Fibroblast of the aortic adventitia (primary cell): ENCODE results near the gene BRPF3. TPM values are rescaled to one million over a fixed set of nuclear protein-coding genes. Genes with fewer than 3 reads are reported as not detected.

ENCODE experiments used
- DNase-seq: peaks from one replicate; pipeline ENCODE4 v3.0.0-alpha.2; 2010; ENCODE audit warnings: low read depth
- H3K4me3 ChIP-seq: 2 replicates; pipeline ENCODE4 v1.5.1; 2011; ENCODE audit warnings: low read depth, mild to moderate bottlenecking, control low read depth, low read length, moderate library complexity
- total RNA-seq: library from RNA; depleted of rRNA; stranded (reverse); fragments of >200 nt; gene quantifications from 2 replicates; pipeline ENCODE4 v1.2.3, GENCODE V29; 2012; ENCODE audit warnings: low replicate concordance
- TF ChIP-seq, protein P1 (sequence below): IDR thresholded peaks from 2 replicates; pipeline ENCODE4 v1.5.1; 2011; ENCODE audit warnings: mild to moderate bottlenecking, low read length, control low read depth, inconsistent platforms; ENCODE audit not compliant: insufficient read depth

Gene BRPF3
- total RNA-seq, 1 donor: 19.1 TPM

DNA sequence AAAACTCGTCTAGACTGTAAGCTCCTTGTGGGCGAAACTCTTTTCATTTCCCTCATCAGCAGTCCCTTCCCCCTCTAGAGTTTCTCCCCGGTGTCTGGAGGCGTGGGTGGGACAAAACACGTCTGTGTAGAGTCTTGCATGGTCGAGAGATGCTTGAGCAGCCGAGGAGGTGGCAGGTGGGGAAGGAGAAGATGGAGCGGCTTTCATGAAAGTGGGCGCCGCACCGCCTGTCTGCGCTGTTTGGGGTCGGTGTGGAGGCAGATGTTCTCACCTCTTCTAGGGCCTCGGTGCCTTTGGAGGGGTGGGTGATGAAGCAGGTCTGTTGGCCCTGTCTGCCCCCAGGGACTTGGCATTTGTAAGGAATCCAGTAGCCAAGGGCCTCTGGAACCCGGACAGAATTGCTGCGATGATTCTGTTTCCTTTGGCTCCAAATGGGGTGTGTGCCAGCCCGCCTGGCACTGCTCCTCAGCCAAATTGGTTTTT is 1.2 kb downstream of the BRPF3 start:
- peak overlapping the region; percentile 80 for H3K4me3 ChIP-seq
- DNase-seq: peak; percentile 5
- TF ChIP-seq, protein P1, sequence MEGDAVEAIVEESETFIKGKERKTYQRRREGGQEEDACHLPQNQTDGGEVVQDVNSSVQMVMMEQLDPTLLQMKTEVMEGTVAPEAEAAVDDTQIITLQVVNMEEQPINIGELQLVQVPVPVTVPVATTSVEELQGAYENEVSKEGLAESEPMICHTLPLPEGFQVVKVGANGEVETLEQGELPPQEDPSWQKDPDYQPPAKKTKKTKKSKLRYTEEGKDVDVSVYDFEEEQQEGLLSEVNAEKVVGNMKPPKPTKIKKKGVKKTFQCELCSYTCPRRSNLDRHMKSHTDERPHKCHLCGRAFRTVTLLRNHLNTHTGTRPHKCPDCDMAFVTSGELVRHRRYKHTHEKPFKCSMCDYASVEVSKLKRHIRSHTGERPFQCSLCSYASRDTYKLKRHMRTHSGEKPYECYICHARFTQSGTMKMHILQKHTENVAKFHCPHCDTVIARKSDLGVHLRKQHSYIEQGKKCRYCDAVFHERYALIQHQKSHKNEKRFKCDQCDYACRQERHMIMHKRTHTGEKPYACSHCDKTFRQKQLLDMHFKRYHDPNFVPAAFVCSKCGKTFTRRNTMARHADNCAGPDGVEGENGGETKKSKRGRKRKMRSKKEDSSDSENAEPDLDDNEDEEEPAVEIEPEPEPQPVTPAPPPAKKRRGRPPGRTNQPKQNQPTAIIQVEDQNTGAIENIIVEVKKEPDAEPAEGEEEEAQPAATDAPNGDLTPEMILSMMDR: no peak

GRCh38 chr6:36198986-36199385 is 2.4 kb downstream of the BRPF3 start:
- DNase-seq: no peak
- TF ChIP-seq, protein P1: no peak
- no peak overlapping the region for H3K4me3 ChIP-seq

- no peak for DNase-seq
- no peak overlapping the region for H3K4me3 ChIP-seq
- TF ChIP-seq, protein P1: no peak
Observed at GRCh38 chr6:36200154-36200891, 3.8 kb downstream of the BRPF3 start.

GRCh38 chr6:36200998-36201596 is 4.6 kb downstream of the BRPF3 start:
- H3K4me3 ChIP-seq: no peak overlapping the region
- DNase-seq: no peak
- TF ChIP-seq, protein P1: no peak

DNA sequence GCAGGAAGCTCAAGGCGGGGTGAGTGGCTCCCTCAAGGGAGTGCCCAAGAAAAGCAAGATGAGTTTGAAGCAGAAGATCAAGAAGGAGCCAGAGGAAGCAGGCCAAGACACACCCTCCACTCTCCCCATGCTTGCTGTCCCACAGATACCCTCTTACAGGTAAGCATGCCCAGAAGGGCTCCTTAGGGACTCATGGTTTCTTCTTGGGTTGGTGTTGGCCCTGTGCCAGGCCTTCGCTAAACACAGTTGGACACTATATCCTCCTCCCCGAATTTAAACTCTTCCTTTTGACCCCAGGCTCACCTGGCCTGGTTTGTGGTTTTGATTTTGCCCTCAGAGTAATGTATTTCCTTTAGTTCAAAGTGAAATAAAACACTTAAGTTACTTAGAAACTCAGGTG is 5.1 kb downstream of the BRPF3 start:
- no peak for DNase-seq
- no peak overlapping the region for H3K4me3 ChIP-seq
- TF ChIP-seq, protein P1: no peak

DNA sequence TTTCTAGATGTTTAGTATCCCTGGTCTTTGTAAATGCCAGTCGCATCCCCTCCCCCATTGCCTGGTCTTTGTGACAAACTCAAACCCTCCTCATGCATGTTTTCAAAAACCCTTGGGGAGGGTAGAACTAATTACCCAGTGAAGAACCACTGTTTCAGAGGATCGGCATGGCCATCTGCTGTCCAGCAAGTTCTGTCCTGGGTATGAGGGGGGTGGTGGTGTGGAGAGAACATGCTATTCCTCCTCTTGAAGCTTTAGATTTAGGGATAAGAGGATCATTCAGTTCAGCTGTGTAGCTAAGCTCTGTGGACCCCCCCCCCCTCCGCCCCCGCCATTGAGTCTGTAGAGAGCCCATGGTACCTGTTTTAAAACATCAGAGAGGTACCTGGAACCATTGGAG is 5.6 kb downstream of the BRPF3 start:
- H3K4me3 ChIP-seq: no peak overlapping the region
- DNase-seq: no peak
- TF ChIP-seq, protein P1: no peak
